D341Med (cell line): Measurements from ENCODE around the gene ANKRD33B.
"Not testable (repeated sequence)": the region's sequence is repeated elsewhere in the genome, so short reads cannot be mapped to it uniquely, and the experiment has no call there.

ENCODE experiments used
- DNase-seq: peaks from one replicate; pipeline ENCODE4 v3.0.0; 2012; ENCODE audit warnings: low spot score

The ANKRD33B gene

DNA sequence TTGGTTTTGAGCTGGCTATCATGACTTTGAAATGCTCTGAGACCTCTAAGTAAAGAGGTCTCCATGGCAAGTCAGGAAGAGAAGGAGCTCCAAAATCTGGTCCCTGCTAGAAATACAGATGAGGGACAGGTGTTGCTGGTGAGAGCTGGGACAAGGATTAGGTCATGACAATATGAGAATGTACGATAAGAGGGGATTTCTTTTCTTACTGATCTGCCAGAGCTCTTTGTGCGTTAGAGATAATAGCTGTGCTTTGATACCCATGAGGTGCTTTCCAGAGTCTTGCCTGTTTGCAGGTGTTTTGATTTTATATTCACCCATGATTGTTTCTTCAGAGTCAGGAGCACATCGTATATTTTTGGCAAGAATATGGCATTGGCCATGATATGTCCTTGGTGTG is 56.5 kb downstream of the ANKRD33B start:
- DNase-seq, result no peak

DNA sequence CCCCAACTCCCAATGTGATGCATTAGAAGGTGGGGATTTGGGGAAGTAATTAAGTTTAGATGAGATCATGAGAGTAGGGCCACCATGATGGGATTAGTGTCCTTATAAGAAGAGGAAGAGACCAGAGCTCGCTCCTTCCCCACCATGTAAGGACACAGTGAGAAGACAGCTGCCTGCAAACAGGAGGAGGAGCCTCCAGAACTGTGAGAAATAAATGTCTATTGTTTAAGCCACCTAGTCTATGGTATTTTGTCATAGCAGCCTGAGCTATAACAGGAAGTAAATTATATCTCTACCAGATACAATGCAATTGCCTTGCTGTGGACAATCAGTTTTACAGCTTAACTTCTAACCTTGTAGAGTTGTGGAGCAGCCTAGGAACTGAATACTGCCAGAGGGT is 58.0 kb downstream of the ANKRD33B start:
- no peak for DNase-seq

DNA sequence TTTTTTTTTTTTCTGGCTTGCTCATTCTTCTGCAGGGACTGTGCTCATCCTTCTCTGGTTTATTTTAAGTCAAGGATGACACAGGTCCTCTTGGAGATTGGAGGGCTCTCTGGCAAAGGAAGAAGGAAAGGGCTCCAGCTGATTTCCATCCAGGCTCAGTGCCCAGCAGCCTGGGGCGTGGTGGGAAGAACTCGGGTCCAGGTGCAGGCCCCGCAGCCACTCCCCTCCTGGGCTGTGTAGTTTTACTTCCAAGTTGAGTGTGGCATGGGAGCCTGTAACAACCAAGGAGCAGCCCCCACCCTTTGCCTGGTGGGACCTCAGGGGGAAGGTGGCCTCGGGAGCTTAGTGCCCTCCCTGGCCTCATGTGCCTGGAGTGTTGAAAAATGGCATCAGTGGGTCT is 58.9 kb downstream of the ANKRD33B start:
- DNase-seq, result no peak

DNA sequence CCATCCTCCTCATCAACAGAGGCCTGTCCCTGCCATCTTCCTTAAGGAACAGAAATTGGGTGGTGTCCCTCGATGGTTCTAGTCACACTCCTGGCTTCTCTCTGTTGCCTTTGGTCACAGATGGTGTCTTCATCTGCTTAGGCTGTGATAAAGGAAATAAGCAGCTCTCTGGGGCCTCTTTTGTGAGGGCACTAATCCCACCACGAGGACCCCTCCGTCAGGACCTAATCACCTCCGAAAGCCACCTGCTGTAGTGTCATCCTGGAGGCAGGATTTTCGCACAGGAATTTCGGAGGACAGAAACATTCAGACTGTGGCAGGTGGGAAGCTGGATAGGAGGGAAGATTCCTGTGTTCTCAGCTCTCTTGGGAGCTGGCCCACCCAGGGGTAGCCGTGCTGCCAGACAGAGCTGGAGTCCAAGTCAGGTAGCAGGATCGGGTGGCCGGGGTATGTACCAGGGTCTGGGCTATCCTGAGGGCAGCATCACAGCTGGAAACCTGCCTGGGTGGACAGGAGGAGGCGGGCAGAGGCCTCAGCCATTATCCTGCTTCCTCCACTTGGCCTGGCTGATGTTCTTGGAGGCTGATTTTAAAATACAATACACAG is 59.5 kb downstream of the ANKRD33B start:
- peak; percentile 65 for DNase-seq

DNA sequence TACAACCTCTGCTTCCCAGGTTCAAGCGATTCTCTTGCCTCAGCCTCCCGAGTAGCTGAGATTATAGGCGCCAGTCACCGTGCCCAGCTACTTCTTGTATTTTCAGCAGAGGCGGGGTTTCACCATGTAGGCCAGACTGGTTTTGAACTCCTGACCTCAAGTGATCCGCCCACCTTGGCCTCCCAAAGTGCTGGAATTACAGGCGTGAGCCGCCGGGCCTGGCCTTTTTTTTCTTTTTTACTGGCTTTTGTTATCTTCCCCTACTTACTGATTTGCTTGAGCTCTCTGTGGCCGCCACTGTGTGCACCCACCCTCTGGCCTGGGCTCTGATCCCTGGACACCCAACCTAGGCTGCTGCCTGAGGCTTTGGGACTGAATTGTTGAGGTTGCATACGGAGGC is 60.3 kb downstream of the ANKRD33B start:
- DNase-seq, result no peak

DNA sequence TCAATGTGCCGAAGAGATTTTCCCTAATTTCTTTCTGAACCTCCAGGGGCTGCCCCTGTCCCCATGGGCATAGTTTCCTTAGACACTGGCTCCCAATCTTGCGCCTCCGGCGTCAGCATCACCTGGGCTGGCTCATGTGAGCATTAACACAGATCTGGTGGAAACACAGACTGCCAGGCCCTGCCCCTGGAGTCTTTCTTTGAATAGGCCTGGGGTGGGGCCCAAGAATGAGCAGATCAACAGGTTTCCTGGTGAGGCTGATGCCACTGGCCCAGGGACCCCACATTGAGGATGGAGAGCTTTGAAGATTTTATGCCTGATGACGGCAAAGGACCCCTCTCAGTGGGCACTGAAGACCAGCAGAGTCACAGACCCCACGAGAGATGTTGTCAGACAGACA is 60.8 kb downstream of the ANKRD33B start:
- no peak for DNase-seq

DNA sequence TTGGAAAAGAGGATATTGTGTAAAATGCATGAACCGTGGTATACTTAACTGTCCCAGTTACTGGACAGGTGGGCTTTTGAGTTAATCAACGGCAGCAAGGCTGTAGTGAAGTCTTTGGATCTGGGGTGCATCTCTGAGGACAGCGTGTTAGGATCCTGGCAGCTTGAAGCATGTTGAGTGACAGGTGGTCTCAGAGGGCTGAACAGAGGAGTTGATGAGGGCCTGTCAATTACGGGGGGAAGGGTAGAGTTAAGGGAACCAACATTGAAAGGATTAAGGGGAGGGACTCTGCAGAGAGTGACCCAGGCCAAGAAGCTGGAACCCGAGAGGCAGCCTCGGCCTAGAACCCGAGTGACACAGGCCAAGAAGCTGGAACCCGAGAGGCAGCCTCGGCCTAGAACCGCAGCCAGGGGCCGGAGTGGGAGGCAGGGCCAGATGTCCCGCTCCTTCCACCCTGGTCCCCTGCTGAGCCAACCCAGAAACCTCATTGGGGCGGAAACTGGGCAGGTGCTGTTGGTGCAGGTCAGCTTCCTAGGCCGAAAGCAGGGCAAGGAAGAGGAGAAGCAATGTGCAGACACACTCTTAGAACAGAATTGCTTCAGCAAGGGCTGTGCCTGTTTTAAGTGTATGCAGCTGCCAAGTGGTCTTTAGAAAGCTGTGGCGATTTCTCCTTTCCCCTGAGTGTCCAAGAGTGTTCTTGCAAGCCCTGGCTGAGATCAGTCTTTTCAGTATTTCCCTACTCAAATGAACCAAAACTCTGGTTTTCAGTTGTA is 62.0 kb downstream of the ANKRD33B start:
- no peak for DNase-seq

DNA sequence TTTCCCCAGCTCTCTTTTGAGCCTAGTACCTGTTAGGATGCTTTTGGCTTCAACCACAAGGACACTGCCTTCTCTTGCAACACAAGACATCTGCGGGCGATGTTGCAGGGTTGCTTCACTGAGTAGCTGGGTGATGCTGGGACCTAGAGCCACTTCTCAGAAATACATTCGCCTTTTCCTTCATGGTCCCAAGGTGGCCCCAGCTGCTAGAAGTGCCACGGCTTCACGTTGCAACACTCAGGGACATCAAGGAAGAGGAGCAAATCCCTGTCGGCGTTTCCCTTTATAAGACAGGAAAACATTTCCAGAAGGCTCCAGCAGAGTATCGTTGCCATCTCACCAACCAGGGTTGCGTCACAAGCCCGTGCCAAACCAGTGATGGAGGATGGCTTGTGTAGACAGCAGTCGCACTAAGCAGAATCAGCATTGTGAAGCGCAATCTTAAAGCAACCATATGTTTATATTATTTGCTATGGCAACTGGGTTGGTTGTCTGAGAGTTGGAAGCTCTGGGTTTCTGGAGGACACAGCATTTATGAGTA is 62.7 kb downstream of the ANKRD33B start:
- no peak for DNase-seq

DNA sequence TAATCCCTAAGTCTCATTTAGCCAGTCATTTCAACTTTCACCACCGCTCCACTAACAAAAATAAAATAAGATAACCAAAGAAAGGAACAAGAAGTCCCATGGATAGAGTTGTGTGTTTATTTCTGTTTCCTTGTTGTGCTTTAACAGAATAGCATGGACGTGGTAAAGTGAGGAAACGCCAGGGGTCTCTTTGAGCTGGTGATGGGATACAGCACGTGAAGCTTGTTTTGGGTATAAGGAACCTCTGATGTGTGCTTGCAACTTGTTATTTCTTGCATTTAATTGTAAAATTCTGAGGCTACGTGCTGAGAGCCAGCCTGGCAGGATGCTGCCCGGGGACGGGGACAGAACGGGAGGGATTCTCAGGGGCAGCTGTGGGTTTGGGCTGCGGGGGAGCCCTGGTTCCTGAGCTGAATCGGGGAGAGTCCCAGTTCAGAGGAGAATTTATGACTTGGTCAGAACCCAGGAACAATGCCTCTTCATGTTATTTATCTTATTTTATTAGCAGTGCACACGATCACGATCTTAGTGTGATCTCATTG is 63.4 kb downstream of the ANKRD33B start:
- DNase-seq, result no peak

DNA sequence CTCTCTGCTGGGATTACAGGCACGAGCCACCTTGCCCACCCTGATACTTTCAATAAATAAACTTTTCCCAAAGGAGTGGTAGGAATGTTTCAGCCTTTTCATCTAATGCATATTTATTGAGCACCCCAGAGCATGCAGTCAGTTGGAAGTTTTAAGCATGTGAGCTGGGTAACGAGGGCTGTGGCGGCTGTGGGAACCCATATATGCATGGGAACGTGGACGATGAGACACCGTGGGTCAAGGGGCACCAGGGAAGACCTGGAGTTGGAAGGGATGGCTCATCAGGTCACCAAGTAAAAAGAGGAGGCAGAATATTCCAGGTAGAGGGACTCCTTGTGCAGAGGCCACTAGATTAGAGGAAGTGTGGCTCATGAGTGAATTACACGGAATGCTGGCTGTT is 64.7 kb downstream of the ANKRD33B start:
- DNase-seq, result no peak

DNA sequence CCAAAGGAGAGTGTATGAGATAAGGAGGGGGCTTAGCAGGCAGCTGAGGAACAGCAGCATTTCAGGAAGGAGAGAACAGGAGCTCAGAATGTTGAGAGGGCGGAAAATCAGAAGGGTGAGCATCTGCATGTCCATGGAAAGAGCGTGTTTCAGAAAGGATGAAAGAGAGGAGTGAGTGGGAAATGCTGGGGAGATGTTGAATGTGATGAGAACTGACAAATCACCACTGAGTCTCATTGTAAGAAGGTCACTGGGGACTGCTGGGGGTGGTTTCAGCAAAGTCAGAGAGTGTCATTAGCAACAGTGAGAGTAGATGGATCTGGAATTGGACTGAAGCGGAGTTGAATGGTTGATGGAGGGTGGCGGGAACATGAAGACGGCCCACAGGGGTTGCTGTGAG is 65.8 kb downstream of the ANKRD33B start:
- no peak for DNase-seq

DNA sequence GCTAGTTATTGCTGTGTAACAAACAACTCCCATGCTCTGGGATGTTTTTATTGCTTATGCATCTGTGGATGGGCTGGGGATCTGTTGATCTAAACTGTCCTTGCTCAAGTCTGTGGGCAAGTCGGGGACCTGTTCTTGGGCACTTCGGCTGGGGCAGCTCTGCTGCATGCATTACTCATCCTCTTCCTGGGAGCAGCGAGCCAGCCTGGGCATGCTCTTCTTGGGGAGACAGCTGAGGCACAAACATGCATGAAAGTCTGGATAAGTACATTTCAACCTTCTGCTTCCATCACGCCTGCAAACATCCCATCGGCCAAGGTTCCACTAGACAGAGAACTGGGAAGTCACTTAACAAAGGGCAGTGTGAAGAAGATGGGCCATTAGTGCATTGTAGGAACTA is 66.3 kb downstream of the ANKRD33B start:
- no peak for DNase-seq

DNA sequence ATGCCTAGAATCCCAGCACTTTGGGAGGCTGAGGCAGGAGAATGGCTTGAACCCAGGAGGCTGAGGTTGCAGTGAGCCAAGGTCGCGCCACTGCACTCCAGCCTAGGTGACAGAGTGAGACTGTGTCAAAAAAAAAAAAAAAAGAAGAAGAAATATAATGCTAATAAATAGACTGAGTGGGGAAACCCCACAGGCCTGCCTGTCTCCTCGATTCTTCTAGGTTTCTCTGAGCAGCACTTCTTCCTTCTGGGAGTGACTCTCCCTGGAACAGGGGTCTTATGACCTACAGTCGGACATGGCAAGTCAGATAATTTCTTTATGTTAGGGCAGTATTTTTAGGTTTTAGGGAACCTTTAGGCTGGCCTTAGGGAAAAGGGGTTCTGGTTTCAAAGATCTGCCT is 66.9 kb downstream of the ANKRD33B start:
- not testable (repeated sequence) for DNase-seq

DNA sequence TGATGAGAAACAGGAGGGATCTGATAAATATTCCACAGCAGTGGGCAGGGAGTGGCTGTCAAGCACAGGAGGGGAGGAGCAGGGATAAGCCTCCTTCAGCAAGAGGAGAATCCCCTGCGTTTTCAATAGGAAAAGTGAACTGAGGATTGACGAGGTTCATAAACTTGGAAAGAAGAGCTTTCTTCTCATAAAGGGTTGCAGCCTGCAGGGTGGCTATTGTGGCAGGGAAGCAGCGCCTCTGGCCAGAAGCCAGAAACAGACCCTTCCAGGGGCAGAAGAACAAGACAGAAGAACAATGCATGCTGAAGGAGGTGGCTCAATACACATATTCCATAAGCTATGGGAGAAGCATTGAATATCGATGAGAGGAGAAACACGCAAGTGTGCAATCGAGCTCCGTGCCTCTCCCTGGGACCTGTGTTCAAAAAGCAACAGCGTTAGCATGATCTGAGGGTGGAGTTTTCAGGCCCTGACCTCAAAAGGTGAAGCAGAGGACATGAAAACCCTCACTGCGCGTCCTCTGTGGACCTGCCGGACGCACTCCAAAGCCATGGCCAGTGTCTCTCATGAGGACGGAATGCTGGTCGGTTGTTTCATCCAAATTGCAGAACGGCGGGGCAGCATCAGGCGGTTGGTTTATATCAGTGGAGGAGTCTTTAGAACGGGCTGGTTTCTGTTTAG is 67.6 kb downstream of the ANKRD33B start:
- DNase-seq, result no peak

DNA sequence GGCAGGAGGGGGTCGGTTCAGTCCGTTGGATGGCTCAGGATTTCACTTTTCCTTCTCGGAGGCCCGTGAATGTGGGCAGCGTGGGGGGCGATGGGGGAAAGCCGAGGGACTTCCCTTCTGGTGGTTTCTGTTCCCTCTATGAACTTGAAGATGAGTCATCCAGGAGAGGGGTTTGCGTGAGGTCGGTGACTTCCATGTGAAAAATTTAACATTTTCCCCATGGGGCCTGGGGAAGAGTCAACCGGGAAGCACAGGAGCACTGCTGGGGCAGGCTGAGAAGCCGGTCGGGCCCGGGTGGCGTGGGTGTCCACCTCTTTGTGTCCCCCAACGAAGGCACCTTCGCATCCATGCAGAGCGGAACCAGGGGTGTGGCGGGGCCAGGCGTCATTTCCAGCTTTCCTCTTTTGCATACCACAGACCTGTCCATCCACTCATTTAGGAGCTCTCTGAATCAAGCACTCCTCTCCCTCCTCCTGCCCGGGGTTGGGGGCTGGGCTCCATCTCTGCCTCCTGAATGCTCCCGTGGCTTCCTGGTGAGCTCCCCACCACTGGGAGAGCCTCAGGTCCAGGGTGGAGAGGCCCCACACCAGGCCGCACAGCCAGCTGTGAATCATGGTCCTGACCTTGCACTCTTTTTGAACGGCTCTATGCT is 68.4 kb downstream of the ANKRD33B start:
- DNase-seq, result no peak

DNA sequence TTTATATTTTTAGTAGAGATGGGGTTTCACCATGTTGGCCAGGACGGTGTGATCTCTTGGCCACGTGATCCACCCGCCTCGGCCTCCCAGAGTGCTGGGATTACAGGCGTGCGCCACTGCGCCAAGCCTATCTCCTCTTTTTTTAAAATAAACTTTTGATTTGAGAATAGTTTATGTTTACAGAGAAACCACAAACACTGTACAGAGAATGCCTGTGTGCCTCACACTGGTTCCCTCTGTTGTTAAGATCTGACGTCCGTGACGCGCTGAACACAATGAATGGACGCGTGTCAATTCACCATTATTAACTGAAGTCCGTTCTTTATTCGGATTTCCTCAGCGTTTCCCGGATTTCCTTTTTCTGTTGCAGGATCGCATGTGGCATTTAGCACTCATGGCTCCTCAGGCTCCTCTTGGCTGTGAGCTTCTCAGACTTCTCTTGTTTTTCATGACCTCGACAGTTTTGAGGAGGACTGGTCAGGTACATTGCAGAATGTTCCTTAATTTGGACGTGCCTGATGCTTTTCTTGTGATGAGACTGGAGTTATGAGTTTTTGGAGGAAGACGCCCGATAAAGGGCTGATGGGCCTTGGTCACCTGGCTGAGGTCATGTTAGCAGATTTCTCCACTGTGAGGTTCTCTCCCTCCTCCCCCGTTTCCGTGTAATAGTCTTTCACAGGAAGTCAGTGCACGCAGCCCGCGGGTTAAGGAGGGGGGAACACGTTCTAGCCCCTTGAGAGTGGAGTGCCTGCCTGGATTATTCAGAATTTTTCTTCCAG is 69.6 kb downstream of the ANKRD33B start:
- DNase-seq, result no peak

DNA sequence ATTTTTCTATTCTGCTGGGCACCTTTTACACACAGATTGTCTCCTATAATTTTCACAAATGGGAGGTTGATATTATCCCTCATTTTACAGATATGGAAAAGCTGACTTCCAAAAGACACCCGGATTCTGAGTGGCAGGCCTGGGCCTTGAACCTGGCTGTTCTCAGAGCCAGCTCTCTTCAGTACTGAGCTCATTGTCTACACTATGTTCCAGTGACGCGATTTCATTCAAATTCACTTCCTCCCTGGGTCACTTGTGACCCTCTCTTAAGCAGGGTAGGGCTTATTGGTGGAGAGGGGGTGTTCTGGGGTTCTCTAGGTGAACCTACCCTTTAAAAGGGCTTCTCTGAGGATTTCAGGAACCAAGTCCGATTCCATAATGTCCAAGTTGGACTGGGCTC is 70.2 kb downstream of the ANKRD33B start:
- no peak for DNase-seq

DNA sequence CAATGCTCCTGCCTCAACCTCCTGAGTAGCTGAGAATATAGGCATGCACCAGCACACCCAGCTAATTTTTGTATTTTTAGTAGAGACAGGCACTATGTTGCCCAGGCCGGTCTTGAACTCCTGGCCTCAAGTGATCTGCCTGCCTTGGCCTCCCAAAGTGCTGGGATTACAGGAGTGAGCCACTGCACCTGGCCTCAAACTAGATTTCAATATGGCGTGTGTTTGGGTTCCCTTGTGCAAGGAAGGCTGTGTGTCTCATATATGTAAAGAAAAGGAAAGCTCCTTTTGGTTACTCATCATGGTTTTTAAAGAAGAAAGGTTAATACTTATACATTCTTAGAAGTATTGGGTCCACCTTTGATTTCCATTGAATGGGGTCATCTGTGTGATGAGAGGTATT is 70.7 kb downstream of the ANKRD33B start:
- no peak for DNase-seq

DNA sequence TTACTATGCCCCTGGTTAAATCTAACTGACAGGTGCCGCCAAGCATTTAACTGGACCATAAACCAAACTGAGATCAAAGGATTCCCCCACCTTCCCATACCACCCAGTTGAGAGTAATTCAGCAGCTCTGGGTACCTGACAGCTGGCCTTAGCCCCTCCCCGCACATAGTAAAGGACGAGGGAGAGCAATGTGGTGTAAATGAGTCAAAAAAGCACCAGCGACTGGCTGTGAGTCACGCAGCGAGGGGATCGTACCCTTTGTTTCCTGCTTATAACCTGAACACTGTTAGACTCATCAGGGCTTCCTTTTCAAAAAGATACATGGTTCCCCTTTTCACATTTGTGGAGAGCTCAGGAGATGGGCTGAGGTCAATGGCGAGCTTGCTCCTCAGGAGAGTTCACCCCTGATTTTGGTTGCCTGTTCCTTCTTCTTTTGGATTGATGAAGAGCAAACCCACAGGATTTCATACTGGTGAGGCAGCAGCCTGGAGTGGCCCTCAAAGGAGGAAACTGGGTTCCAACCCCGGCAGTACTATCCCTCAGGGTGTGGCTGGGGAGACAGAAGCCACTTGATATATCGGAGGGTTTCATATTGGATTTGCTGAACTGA is 71.5 kb downstream of the ANKRD33B start:
- DNase-seq, result no peak

DNA sequence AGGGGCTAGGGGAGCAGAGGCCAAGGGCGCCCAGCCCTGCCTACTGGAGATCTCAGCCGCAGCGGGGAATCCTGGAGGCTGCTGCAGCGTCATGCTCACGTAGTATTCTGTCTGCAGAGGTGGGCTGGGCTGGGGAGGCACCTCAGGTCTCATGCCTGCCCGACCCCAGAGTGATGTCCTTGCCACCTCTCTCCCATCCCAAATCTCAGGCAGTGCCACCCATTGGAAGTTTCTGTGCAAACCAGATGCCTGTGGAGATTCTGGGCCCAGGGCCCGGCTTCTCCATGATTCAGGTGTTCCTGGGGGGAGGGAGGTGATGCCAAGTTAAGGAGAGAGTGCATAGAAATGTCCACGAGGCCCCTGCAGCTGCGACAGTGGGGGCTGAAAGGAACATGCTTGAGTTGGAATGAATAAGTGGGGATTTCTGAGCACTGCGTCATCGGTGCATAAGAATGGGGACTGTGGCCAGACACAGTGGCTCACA is 72.0 kb downstream of the ANKRD33B start:
- DNase-seq, result no peak
